22Rv1 (cell line): ENCODE results near the gene BPIFB2.

Experiments used
- CTCF ChIP-seq: fragments of 450-650 bp; IDR thresholded peaks from 2 replicates; pipeline ENCODE4 v1.5.1; 2017; ENCODE audit warnings: mild to moderate bottlenecking
- ZFX ChIP-seq: fragments of 450-650 bp; IDR thresholded peaks from 2 replicates; pipeline ENCODE4 v1.6.1; 2017; ENCODE audit warnings: antibody characterized with exemption, borderline replicate concordance

GRCh38 chr20:33062105-33062824, 54.8 kb downstream of the BPIFB2 start:
- no peak for TF ChIP-seq CTCF
- TF ChIP-seq ZFX, result no peak
